Vagina (tissue), 2 donors: ENCODE measurements around the gene ATAD1. TPM values are rescaled to one million over a fixed set of nuclear protein-coding genes. Genes with fewer than 3 reads are reported as not detected.

ENCODE experiments used
- DNase-seq, 2 donors: peaks; one replicate each; pipeline ENCODE4 v3.0.0-alpha.2; 2017; ENCODE audit errors: extremely low spot score in 2 of 2
- H3K27ac ChIP-seq: fragments of 200-600 bp; sonication (generic); one replicate; pipeline ENCODE4 v1.5.1; 2019
- H3K27me3 ChIP-seq: fragments of 200-600 bp; sonication (generic); one replicate; pipeline ENCODE4 v1.5.1; 2019
- H3K36me3 ChIP-seq, 2 donors: fragments of 200-600 bp; sonication (generic); one replicate each; pipeline ENCODE4 v1.5.1; 2017 to 2019
- H3K4me1 ChIP-seq: fragments of 200-600 bp; sonication (generic); one replicate; pipeline ENCODE4 v1.5.1; 2019
- H3K4me3 ChIP-seq, 2 donors: fragments of 200-600 bp; sonication (generic); 1 replicate in 1 of 2; 2 replicates in 1 of 2; pipeline ENCODE4 v1.5.1; 2016 to 2019
- H3K9me3 ChIP-seq: fragments of 200-600 bp; sonication (generic); one replicate; pipeline ENCODE4 v1.5.1; 2019
- CTCF ChIP-seq, 3 experiments: fragments of 450-650 bp in 2 of 3; fragments of 200-600 bp in 1 of 3; sonication (generic) in 1 of 3; IDR thresholded peaks; one replicate each; pipeline ENCODE4 v1.5.1; 2017 to 2019; ENCODE audit warnings: antibody characterized with exemption in 3 of 3, mild to moderate bottlenecking in 2 of 3, moderate library complexity in 2 of 3
- POLR2A ChIP-seq, 2 donors: fragments of 450-650 bp; IDR thresholded peaks; one replicate each; pipeline ENCODE4 v1.6.1; 2017; ENCODE audit warnings: antibody characterized with exemption in 2 of 2, mild to moderate bottlenecking in 2 of 2, moderate library complexity in 2 of 2
- POLR2AphosphoS5 ChIP-seq, 2 donors: sonication (generic); formaldehyde crosslinking; IDR thresholded peaks; one replicate each; pipeline ENCODE4 v1.9.0; 2017; ENCODE audit warnings: antibody characterized with exemption in 2 of 2, mild to moderate bottlenecking in 2 of 2, low read depth in 1 of 2; ENCODE audit not compliant: insufficient read depth in 1 of 2
- intact Hi-C: fragments of 100-400 bp; cut with DNase I; formaldehyde crosslinking; loops from one replicate; pipeline ENCODE4 v1.15.1; 2023
- total RNA-seq: library from RNA; depleted of rRNA; stranded (reverse); fragments of >200 nt; gene quantifications from one replicate; pipeline ENCODE4 v1.2.3, GENCODE V29; 2016

The ATAD1 gene
- total RNA-seq, 1 donor from 2014 or later = 44.7 TPM

GRCh38 chr10:87842220-87842641, 24.2 kb upstream of the ATAD1 start:
- intact Hi-C loops = no loop called here
- no peak for DNase-seq
- Histone ChIP-seq H3K4me1 (no peaks in the 10 kb centered on the region), H3K4me3 (no peak overlapping the region), H3K36me3 (no peaks in the 10 kb centered on the region), H3K27ac (no peak overlapping the region), H3K9me3 (no peaks in the 10 kb centered on the region), H3K27me3 (no peaks in the 10 kb centered on the region)
- TF ChIP-seq CTCF (IDR thresholded peaks at IDR 0.05) (no peak), POLR2A (IDR thresholded peaks at IDR 0.05) (no peak), POLR2AphosphoS5 (IDR thresholded peaks at IDR 0.05; ENCODE audit: insufficient read depth in 1 of 2, low read depth in 1 of 2) (peak in 1 of 2 donors; percentile 46)

- Histone ChIP-seq H3K4me1 (no peaks in the 10 kb centered on the region), H3K27ac (no peak overlapping the region), H3K9me3 (no peaks in the 10 kb centered on the region), H3K36me3 (no peaks in the 10 kb centered on the region), H3K27me3 (no peaks in the 10 kb centered on the region), H3K4me3 (no peak overlapping the region)
- DNase-seq = no peak
- TF ChIP-seq CTCF (IDR thresholded peaks at IDR 0.05) (no peak), POLR2AphosphoS5 (IDR thresholded peaks at IDR 0.05; ENCODE audit: insufficient read depth in 1 of 2, low read depth in 1 of 2) (no peak), POLR2A (IDR thresholded peaks at IDR 0.05) (no peak)
- intact Hi-C loops = no loop called here
Observed at GRCh38 chr10:87841186-87841585, 23.2 kb upstream of the ATAD1 start.

- TF ChIP-seq CTCF (IDR thresholded peaks at IDR 0.05) (no peak), POLR2AphosphoS5 (IDR thresholded peaks at IDR 0.05; ENCODE audit: insufficient read depth in 1 of 2, low read depth in 1 of 2) (no peak)
- intact Hi-C loops = no loop called here
- Histone ChIP-seq H3K4me3 (no peak overlapping the region), H3K27ac (no peak overlapping the region), H3K4me1 (no peaks in the 10 kb centered on the region), H3K36me3 (no peaks in the 10 kb centered on the region), H3K9me3 (no peaks in the 10 kb centered on the region), H3K27me3 (no peaks in the 10 kb centered on the region)
- no peak for DNase-seq
Observed at GRCh38 chr10:87838650-87839049, 20.6 kb upstream of the ATAD1 start.

- H3K27ac ChIP-seq = no peak overlapping the region
- TF ChIP-seq POLR2A (IDR thresholded peaks at IDR 0.05) = no peak
- TF ChIP-seq POLR2AphosphoS5 (IDR thresholded peaks at IDR 0.05; ENCODE audit: insufficient read depth in 1 of 2, low read depth in 1 of 2) = no peak
- TF ChIP-seq CTCF (IDR thresholded peaks at IDR 0.05) = no peak
- H3K4me3 ChIP-seq = no peak overlapping the region
- H3K4me1 ChIP-seq = no peaks in the 10 kb centered on the region
- intact Hi-C loops = no loop called here
- H3K36me3 ChIP-seq = no peaks in the 10 kb centered on the region
- H3K9me3 ChIP-seq = no peaks in the 10 kb centered on the region
- no peak for DNase-seq
- no peaks in the 10 kb centered on the region for H3K27me3 ChIP-seq
Observed at GRCh38 chr10:87837445-87837844, 19.4 kb upstream of the ATAD1 start.

GRCh38 chr10:87836098-87836497, 18.1 kb upstream of the ATAD1 start:
- no peaks in the 10 kb centered on the region for H3K4me1 ChIP-seq
- H3K27ac ChIP-seq = no peak overlapping the region
- H3K36me3 ChIP-seq = no peaks in the 10 kb centered on the region
- H3K9me3 ChIP-seq = no peaks in the 10 kb centered on the region
- intact Hi-C loops = no loop called here
- no peak for DNase-seq
- TF ChIP-seq POLR2AphosphoS5 (IDR thresholded peaks at IDR 0.05; ENCODE audit: insufficient read depth in 1 of 2, low read depth in 1 of 2) = no peak
- no peak for TF ChIP-seq CTCF (IDR thresholded peaks at IDR 0.05)
- TF ChIP-seq POLR2A (IDR thresholded peaks at IDR 0.05) = no peak
- H3K4me3 ChIP-seq = no peak overlapping the region
- no peaks in the 10 kb centered on the region for H3K27me3 ChIP-seq
